K562 (cell line): ENCODE measurements around the gene ADTRP. TPM values are rescaled to one million over a fixed set of nuclear protein-coding genes. Genes with fewer than 3 reads are reported as not detected.

Source experiments
- ATAC-seq: fragments of 200-7000 bp; cut with Tn5 transposase; 3 replicates; pipeline ENCODE4 v1.9.1; 2020; ENCODE audit warnings: moderate library complexity
- BruUV-seq: library from RNA; stranded (reverse); fragments of 400-500 nt; replicated peaks from 2 replicates; lab custom pipeline; 2021; lab: Mats Ljungman, UMichigan
- CTCF ChIA-PET: fragments of 300-600 bp; formaldehyde crosslinking; extraction: SDS; loops from one replicate; lab custom pipeline; 2021; ENCODE audit warnings: low intra/inter-chr PET ratio; lab: Yijun Ruan, JAX
- POLR2A ChIA-PET: fragments of 300-600, 350-650 bp; sonication (Branson Sonifier 250); formaldehyde crosslinking; extraction: SDS; loops from one replicate; lab custom pipeline; 2021; ENCODE audit warnings: antibody characterized with exemption, inconsistent platforms; lab: Yijun Ruan, JAX
- DNase-seq, 4 experiments: peaks; one replicate each; pipeline versions ENCODE4 v3.0.0 to v3.0.0-alpha.2; 2011 to 2018; ENCODE audit warnings: low spot score in 3 of 4, mixed read lengths in 3 of 4; ENCODE audit errors: extremely low read depth in 1 of 4
- FAIRE-seq: peaks from 2 replicates; lab custom pipeline; 2011; peaks lifted over from hg19 to GRCh38; lab: Jason Lieb, UNC
- H2AFZ ChIP-seq: 2 replicates; pipeline ENCODE4 v1.6.0; 2011; ENCODE audit warnings: low read depth, low read length, control low read depth, inconsistent platforms
- H3K27ac ChIP-seq: fragments of 200-600 bp; 3 replicates; pipeline ENCODE4 v1.8.0; 2011; ENCODE audit warnings: low read depth, mild to moderate bottlenecking, control low read depth, inconsistent platforms, low read length, moderate library complexity, mixed read lengths; ENCODE audit errors: extremely low read depth
- H3K27me3 ChIP-seq, 2 experiments: fragments of 300-600 bp in 1 of 2; 2 replicates in 1 of 2; 3 replicates in 1 of 2; pipeline versions ENCODE4 v1.6.0 to v1.8.0; 2011; ENCODE audit warnings: inconsistent platforms in 2 of 2, low read length in 2 of 2, mild to moderate bottlenecking in 1 of 2, mixed read lengths in 1 of 2, moderate library complexity in 1 of 2; ENCODE audit not compliant: control insufficient read depth in 2 of 2, insufficient read depth in 2 of 2
- H3K36me3 ChIP-seq: fragments of 300-600 bp; 3 replicates; pipeline ENCODE4 v1.8.0; 2011; ENCODE audit warnings: mild to moderate bottlenecking, low read length, inconsistent platforms; ENCODE audit not compliant: control insufficient read depth, insufficient read depth
- H3K4me1 ChIP-seq, 2 experiments: fragments of 200-600 bp in 1 of 2; replicated peaks in 1 of 2; 2 replicates in 1 of 2; 3 replicates in 1 of 2; pipeline versions ENCODE4 v1.5.1 to v1.8.0; 2011; ENCODE audit warnings: inconsistent platforms in 2 of 2, low read length in 2 of 2, mild to moderate bottlenecking in 1 of 2, mixed read lengths in 1 of 2, moderate library complexity in 1 of 2; ENCODE audit not compliant: control insufficient read depth in 2 of 2, insufficient read depth in 2 of 2
- H3K4me2 ChIP-seq: 2 replicates; pipeline ENCODE4 v1.6.1; 2011; ENCODE audit warnings: low read length, control low read depth, inconsistent platforms, mixed read lengths; ENCODE audit not compliant: insufficient read depth
- H3K4me3 ChIP-seq: fragments of 200-600 bp; sonication (generic), shearing (Covaris generic); 2 replicates; pipeline ENCODE4 v1.5.1; 2016; ENCODE audit warnings: control low read depth, inconsistent platforms
- H3K79me2 ChIP-seq: fragments of 200-600 bp; 3 replicates; pipeline ENCODE4 v1.8.0; 2011; ENCODE audit warnings: low read length, inconsistent platforms; ENCODE audit not compliant: control insufficient read depth, insufficient read depth
- H3K9ac ChIP-seq, 2 experiments: 2 replicates each; pipeline versions ENCODE4 v1.6.0 to v1.6.1; 2011; ENCODE audit warnings: low read depth in 2 of 2, low read length in 2 of 2, control low read depth in 1 of 2, inconsistent platforms in 1 of 2, mild to moderate bottlenecking in 1 of 2, mixed read lengths in 1 of 2; ENCODE audit not compliant: insufficient read depth in 1 of 2
- H3K9me1 ChIP-seq: one replicate; pipeline ENCODE4 v1.6.0; 2011; ENCODE audit warnings: inconsistent platforms, mild to moderate bottlenecking, low read length, moderate library complexity; ENCODE audit not compliant: control insufficient read depth, insufficient read depth
- H3K9me3 ChIP-seq: replicated peaks from 2 replicates; pipeline ENCODE4 v1.5.1; 2011; ENCODE audit warnings: low read depth, low read length, inconsistent platforms; ENCODE audit not compliant: control insufficient read depth, insufficient read depth
- H4K20me1 ChIP-seq: replicated peaks from 2 replicates; pipeline ENCODE4 v1.6.1; 2011; ENCODE audit warnings: low read length, inconsistent platforms, mixed read lengths; ENCODE audit not compliant: control insufficient read depth, insufficient read depth
- CEBPB ChIP-seq: fragments of 450-650 bp; IDR thresholded peaks from 2 replicates; pipeline ENCODE4 v1.6.1; 2016; ENCODE audit warnings: missing genetic modification characterization, missing compliant biosample characterization
- KLF6 ChIP-seq: fragments of 250-450 bp; sonication (Bioruptor Pico); IDR thresholded peaks from 2 replicates; pipeline ENCODE4 v1.4.0; 2020; ENCODE audit warnings: mild to moderate bottlenecking, moderate library complexity, borderline replicate concordance
- MAZ ChIP-seq, 2 experiments: fragments of 450-650 bp in 1 of 2; sonication (generic) in 1 of 2; formaldehyde crosslinking; IDR thresholded peaks in 1 of 2; conservative IDR thresholded peaks in 1 of 2; 2 replicates each; pipeline versions ENCODE4 v1.4.0 to v1.5.0; 2020; ENCODE audit warnings: mild to moderate bottlenecking in 1 of 2, missing genetic modification reagents in 1 of 2
- SETDB1 ChIP-seq: IDR thresholded peaks from one replicate; pipeline ENCODE4 v1.6.1; 2012; ENCODE audit warnings: low read length, control low read depth, inconsistent platforms
- ZFX ChIP-seq: sonication (generic); formaldehyde crosslinking; IDR thresholded peaks from 2 replicates; pipeline ENCODE4 v1.8.0; 2022; ENCODE audit warnings: mild to moderate bottlenecking, missing genetic modification reagents, moderate library complexity
- ZNF146 ChIP-seq: IDR thresholded peaks from one replicate; pipeline ENCODE4 v1.6.1; 2018; ENCODE audit warnings: missing compliant biosample characterization; ENCODE audit not compliant: unreplicated experiment
- ZNF76 ChIP-seq: fragments of 250-450 bp; sonication (Bioruptor Pico); IDR thresholded peaks from 2 replicates; pipeline ENCODE4 v1.4.0; 2020; ENCODE audit warnings: mild to moderate bottlenecking, moderate library complexity, borderline replicate concordance
- ZZZ3 ChIP-seq: fragments of 450-650 bp; IDR thresholded peaks from 2 replicates; pipeline ENCODE4 v1.6.1; 2016; ENCODE audit warnings: antibody characterized with exemption, mild to moderate bottlenecking, moderate library complexity
- WGBS: fragments of 100-300 bp; shearing (Covaris generic); methylation state at CpG from one replicate; pipeline ENCODE4 v1.1.6; 2016; ENCODE audit warnings: low coverage, mixed read lengths; ENCODE audit not compliant: insufficient coverage; ENCODE audit errors: missing lambda C conversion rate; 5-methylcytosine and 5-hydroxymethylcytosine counted together
- in situ Hi-C: fragments of 300-500 bp; cut with MboI; formaldehyde crosslinking; loops from 4 replicates; pipeline ENCODE4 v1.15.0; 2018; ENCODE audit warnings: inconsistent platforms, mixed read lengths
- intact Hi-C: fragments of 100-400 bp; cut with micrococcal nuclease; formaldehyde crosslinking; loops from 2 replicates; pipeline ENCODE4 v1.14.2; 2022
- polyA plus RNA-seq, 8 experiments: library from polyadenylated mRNA; depleted of rRNA in 4 of 8; stranded (reverse) in 5 of 8; unstranded in 3 of 8; fragments of >200 nt; fragmentation: Nextera tagmentation in 2 of 8; fragmentation: Illumina TruSeq in 1 of 8; extraction: Ambion mirVana in 2 of 8; extraction: Trizol in 1 of 8; gene quantifications; 2 replicates each; pipeline versions ENCODE4 v1.2.1 to v1.2.3, GENCODE V29; 2011 to 2014; ENCODE audit warnings: inconsistent platforms in 1 of 8, missing spikeins in 1 of 8
- total RNA-seq, 7 experiments: library from RNA; depleted of rRNA in 6 of 7; stranded (reverse); fragments of >200 nt in 6 of 7; fragmentation: Illumina TruSeq in 2 of 7; extraction: Trizol in 2 of 7; gene quantifications; 2 replicates each; pipeline versions ENCODE4 v1.2.1 to v1.2.3, GENCODE V29; 2011 to 2021; ENCODE audit warnings: low replicate concordance in 1 of 7
- TF ChIP-seq, protein P1 (sequence below): sonication (generic); formaldehyde crosslinking; IDR thresholded peaks from 2 replicates; pipeline ENCODE4 v1.8.1; 2023; ENCODE audit warnings: missing genetic modification reagents, mild to moderate bottlenecking, borderline replicate concordance
- TF ChIP-seq, protein P2 (sequence below): fragments of 250-450 bp; sonication (Bioruptor Pico); IDR thresholded peaks from 2 replicates; pipeline ENCODE4 v1.5.0; 2022; ENCODE audit warnings: mild to moderate bottlenecking

The ADTRP gene
- total and polyA plus RNA-seq, 9 of the 15 experiments (the other 6 are each of a cell fraction or from before 2014, with no cell fraction given), result 7.4 to 24.0 (median 13.6) TPM

DNA sequence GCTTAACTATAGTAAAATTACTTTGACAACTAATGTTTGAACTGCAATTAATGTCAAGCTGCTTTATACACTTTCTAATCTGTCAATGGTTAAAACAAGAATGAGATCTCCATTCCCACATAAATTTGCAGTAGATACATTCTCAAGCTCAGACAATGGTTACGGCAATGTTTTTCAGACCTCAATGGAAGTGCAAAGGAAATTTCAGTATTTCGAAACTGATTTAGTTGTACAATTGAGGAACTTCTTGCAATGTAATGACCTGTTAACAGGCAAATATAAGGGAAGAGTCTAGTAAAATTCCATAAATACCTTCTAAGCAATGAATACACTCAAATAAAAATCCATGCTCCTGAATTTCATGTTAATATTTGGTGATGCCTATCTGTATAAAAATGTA lies 94.7 kb downstream of the ADTRP start:
- no peak for FAIRE-seq
- H3K9me1 ChIP-seq, result no peaks in the 10 kb centered on the region
- no peaks in the 10 kb centered on the region for H3K27me3 ChIP-seq
- H3K27ac ChIP-seq, result no peak overlapping the region
- H3K9me3 ChIP-seq, result 0 out of 2 replicates have a peak, but pooled peaks cover 1% of the 10 kb centered on the region
- TF ChIP-seq ZNF146 (no peak), SETDB1 (no peak), KLF6 (no peak), MAZ (CRISPR knock-in tag; conservative IDR thresholded peaks at IDR 0.05 in 1 of 2, IDR thresholded peaks at IDR 0.05 in 1 of 2) (no peak), ZZZ3 (no peak), ZFX (CRISPR knock-in tag) (no peak), CEBPB (tag) (no peak), ZNF76 (CRISPR knock-in tag) (no peak)
- TF ChIP-seq, protein P1, sequence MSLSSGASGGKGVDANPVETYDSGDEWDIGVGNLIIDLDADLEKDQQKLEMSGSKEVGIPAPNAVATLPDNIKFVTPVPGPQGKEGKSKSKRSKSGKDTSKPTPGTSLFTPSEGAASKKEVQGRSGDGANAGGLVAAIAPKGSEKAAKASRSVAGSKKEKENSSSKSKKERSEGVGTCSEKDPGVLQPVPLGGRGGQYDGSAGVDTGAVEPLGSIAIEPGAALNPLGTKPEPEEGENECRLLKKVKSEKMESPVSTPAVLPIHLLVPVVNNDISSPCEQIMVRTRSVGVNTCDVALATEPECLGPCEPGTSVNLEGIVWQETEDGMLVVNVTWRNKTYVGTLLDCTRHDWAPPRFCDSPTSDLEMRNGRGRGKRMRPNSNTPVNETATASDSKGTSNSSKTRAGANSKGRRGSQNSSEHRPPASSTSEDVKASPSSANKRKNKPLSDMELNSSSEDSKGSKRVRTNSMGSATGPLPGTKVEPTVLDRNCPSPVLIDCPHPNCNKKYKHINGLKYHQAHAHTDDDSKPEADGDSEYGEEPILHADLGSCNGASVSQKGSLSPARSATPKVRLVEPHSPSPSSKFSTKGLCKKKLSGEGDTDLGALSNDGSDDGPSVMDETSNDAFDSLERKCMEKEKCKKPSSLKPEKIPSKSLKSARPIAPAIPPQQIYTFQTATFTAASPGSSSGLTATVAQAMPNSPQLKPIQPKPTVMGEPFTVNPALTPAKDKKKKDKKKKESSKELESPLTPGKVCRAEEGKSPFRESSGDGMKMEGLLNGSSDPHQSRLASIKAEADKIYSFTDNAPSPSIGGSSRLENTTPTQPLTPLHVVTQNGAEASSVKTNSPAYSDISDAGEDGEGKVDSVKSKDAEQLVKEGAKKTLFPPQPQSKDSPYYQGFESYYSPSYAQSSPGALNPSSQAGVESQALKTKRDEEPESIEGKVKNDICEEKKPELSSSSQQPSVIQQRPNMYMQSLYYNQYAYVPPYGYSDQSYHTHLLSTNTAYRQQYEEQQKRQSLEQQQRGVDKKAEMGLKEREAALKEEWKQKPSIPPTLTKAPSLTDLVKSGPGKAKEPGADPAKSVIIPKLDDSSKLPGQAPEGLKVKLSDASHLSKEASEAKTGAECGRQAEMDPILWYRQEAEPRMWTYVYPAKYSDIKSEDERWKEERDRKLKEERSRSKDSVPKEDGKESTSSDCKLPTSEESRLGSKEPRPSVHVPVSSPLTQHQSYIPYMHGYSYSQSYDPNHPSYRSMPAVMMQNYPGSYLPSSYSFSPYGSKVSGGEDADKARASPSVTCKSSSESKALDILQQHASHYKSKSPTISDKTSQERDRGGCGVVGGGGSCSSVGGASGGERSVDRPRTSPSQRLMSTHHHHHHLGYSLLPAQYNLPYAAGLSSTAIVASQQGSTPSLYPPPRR (CRISPR knock-in tag), result no peak
- TF ChIP-seq, protein P2, sequence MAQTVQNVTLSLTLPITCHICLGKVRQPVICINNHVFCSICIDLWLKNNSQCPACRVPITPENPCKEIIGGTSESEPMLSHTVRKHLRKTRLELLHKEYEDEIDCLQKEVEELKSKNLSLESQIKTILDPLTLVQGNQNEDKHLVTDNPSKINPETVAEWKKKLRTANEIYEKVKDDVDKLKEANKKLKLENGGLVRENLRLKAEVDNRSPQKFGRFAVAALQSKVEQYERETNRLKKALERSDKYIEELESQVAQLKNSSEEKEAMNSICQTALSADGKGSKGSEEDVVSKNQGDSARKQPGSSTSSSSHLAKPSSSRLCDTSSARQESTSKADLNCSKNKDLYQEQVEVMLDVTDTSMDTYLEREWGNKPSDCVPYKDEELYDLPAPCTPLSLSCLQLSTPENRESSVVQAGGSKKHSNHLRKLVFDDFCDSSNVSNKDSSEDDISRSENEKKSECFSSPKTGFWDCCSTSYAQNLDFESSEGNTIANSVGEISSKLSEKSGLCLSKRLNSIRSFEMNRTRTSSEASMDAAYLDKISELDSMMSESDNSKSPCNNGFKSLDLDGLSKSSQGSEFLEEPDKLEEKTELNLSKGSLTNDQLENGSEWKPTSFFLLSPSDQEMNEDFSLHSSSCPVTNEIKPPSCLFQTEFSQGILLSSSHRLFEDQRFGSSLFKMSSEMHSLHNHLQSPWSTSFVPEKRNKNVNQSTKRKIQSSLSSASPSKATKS (CRISPR knock-in tag), result no peak
- TF ChIP-seq, all 486 proteins: peak for 0
- no peak overlapping the region for H3K4me2 ChIP-seq
- H3K4me1 ChIP-seq, result no peaks in the 10 kb centered on the region; a peak in 1 of 5 replicates
- in situ Hi-C loops (no loop called here), intact Hi-C loops (no loop called here)
- CTCF ChIA-PET, result no interaction called here
- no peaks in the 10 kb centered on the region for H3K36me3 ChIP-seq
- H2AFZ ChIP-seq, result no peak overlapping the region
- no peak overlapping the region for H3K4me3 ChIP-seq
- no peak overlapping the region for H3K9ac ChIP-seq
- POLR2A ChIA-PET, result no interaction called here
- ATAC-seq (no peak), DNase-seq (no peak)
- H3K79me2 ChIP-seq, result no peaks in the 10 kb centered on the region
- 29% methylated on average over 2 of the region's 2 CpGs for WGBS
- H4K20me1 ChIP-seq, result no peaks in the 10 kb centered on the region
- BruUV-seq, result no TSS peak
